Measurements from ENCODE around the gene ATL2.
"Not testable (repeated sequence)": the region's sequence is repeated elsewhere in the genome, so short reads cannot be mapped to it uniquely, and the experiment has no call there.

Gene ATL2

DNA sequence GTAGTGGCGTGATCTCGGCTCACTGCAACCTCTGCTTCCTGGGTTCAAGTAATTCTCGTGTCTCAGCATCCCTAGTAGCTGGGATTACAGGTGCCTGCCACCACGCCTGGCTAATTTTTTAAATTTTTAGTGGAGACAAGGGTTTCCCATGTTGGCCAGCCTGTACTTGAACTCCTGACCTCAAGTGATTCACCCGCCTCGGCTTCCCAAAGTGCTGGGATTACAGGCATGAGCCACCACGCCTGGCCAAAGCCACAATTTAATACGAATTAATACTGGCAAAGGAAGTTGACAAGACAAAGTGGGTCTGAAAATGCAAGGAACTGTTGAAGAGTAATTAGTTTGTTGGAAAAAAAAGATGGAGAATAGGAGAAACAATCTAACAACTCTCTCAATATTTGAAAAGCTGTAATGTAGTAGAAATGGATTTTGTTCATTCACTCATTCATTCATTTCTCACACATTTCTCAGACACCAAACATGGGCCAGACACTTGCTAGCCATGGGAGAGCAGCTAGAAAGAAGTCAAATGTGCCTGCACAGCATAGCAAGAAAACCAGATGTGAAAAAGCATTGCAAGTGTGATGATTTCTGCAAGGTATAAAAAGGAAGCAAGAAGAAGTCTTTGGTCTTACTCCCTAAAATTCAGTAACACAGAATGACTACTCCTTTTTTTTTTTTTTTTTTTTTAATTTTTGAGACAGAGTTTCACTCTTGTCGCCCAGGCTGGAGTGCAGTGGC is 39.4 kb upstream of the ATL2 start:
- no peak overlapping the region for H3K4me3 ChIP-seq (ENCODE audit: low read depth, low read length)
- no peak for DNase-seq (ENCODE audit: low read depth)
- TF ChIP-seq, protein P1, sequence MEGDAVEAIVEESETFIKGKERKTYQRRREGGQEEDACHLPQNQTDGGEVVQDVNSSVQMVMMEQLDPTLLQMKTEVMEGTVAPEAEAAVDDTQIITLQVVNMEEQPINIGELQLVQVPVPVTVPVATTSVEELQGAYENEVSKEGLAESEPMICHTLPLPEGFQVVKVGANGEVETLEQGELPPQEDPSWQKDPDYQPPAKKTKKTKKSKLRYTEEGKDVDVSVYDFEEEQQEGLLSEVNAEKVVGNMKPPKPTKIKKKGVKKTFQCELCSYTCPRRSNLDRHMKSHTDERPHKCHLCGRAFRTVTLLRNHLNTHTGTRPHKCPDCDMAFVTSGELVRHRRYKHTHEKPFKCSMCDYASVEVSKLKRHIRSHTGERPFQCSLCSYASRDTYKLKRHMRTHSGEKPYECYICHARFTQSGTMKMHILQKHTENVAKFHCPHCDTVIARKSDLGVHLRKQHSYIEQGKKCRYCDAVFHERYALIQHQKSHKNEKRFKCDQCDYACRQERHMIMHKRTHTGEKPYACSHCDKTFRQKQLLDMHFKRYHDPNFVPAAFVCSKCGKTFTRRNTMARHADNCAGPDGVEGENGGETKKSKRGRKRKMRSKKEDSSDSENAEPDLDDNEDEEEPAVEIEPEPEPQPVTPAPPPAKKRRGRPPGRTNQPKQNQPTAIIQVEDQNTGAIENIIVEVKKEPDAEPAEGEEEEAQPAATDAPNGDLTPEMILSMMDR (conservative IDR thresholded peaks at IDR 0.05; ENCODE audit: low read depth, low read length), result no peak

DNA sequence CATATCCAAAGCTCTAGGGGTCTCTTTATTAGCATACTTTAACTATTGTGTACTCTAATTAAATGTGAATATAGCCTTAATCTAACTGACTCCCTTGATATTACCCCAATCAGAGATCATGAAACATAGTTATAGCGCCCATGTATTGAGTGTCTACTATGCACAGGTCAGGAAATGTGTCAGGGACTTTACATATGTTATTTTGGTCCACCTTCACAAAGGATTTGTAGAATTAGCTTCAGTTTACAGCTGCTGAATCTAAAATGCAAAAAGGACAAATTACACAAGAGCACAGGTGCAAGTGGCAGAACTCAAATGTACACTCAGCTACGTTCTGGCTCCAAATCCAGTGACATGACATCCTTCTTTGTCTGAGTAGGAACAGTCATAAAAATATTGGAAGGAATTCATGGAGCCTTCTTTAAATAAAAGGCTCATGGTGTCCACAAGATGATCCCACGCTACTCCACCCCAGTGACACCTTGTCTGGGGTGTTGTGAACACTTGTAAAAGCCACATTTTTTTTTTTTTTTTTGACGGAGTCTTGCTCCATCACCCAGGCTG is 38.7 kb upstream of the ATL2 start:
- no peak overlapping the region for H3K4me3 ChIP-seq (ENCODE audit: low read depth, low read length)
- DNase-seq (ENCODE audit: low read depth), result no peak
- TF ChIP-seq, protein P1 (conservative IDR thresholded peaks at IDR 0.05; ENCODE audit: low read depth, low read length), result no peak

DNA sequence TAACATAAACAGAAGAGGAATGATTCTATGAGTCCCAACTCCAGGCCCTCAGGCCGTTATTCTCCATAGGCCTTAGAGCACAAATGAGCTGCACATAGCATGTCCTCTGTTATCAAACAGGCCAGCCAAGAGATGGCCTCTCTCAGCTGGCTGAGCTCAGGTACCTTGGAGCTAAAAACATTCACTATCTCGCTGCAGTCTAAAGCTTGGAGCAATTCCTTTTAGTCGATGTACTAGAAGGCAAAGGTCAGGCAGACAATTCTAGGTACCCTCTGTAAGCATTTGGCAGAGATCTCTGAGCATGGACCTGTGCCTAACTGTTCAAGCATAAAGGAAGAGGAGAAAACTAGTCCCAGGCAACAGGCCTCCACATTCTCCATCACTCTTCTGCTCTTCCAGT is 38.0 kb upstream of the ATL2 start:
- no peak for DNase-seq (ENCODE audit: low read depth)
- H3K4me3 ChIP-seq (ENCODE audit: low read depth, low read length), result no peak overlapping the region
- TF ChIP-seq, protein P1 (conservative IDR thresholded peaks at IDR 0.05; ENCODE audit: low read depth, low read length), result no peak

DNA sequence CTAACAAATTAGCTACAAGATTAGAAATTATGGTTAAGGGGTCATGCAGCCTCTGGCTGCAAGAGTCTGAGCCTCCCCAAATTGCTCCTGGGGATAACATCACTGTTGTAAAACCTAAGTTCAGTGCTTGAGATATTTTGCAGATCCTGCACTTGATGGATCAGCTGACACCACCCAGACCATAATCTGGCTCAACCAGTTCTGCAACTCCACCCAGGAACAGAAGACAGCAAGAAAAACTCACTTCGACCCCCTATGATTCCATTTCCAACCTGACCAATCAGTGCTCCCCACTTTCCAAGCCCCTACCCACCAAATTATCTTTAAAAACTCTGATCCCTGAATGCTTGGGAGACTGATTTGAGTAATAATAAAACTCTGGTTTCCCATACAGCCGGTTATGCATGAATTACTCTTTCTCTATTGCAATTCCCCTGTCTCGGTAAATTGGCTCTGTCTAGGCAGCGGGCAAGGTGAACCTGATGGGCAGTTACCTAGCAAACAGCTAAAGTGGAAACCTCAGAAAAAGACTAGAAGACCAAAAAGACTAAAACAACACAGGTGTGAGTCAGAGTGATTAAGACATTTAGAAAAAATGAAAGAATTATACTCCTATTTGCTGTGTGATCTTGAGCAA is 35.3 kb upstream of the ATL2 start:
- DNase-seq (ENCODE audit: low read depth); H3K4me3 ChIP-seq (ENCODE audit: low read depth, low read length): not testable (repeated sequence)

DNA sequence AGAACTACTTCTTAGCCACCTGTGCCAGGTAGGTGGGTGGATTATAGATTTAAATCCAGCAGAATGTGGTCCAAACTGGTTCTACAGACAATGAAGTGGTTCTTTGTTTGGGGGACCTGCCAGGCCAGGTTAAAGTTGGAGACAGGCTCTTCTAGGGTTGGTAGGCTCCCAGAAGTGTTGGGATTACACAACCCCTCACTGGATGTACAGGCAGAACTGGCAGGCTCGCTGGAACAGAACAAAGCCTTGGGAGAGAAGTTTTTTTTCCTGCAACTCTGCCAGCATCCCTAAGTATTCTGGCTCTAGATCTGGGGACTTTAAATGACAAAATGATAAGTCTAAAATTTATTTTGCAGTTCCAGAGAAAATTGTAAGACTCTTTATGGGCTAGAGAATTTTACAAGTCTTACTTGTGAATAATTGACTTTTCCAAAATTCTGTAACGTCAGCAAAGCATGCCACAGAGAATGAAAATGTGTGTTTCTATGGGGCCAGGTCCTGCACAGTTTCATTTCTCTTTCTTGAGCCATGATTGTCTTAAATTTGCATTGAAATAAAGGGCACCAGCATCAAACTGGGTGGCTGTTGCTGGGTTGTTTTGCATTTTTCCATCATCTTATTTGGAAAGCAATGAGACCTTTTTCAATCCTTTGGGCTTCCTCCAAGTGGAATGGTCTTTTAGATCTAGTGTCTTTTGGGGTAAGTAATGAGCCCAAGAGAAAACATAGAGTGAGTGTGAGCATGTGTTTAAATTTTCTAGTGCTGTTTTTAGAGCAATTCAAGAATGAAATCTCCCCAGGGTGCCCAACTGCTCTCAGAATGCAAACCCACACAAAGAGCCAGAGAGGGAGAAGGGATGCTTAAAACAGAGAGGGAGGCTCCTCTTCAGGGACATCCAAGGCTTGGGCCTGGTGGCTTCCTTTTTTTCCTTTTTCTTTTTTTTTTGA is 32.4 kb upstream of the ATL2 start:
- no peak overlapping the region for H3K4me3 ChIP-seq (ENCODE audit: low read depth, low read length)
- DNase-seq (ENCODE audit: low read depth), result no peak
- TF ChIP-seq, protein P1 (conservative IDR thresholded peaks at IDR 0.05; ENCODE audit: low read depth, low read length), result no peak

DNA sequence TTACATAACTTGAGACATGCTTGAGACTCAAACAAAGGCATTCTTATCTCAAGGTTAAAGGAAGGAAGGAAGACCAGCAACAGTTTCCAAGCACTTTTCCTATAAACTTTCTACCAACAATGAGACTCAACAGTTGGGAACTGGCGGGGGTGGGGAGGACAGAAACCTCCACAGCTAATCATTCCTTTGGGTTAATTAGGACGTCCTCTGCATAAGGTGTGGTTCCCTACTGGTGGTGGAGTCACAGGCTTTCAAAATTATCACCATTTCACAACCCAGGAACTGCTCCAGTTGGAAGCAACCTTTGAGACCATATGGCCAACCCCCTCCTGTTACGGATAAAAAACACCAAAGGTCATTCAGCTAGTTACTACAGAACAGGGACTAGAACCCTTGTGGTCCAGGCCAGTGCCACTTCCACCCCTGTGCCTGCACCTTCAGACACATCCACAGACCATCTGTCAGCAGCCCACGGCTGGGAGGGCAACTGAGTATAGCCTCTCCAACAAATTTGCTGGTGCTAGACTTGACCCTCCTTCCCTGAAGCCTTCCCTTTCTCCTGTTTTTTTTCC is 30.1 kb upstream of the ATL2 start:
- no peak for DNase-seq (ENCODE audit: low read depth)

More for the DNA sequence above, 30.1 kb upstream of the ATL2 start:
- no peak overlapping the region for H3K4me3 ChIP-seq (ENCODE audit: low read depth, low read length)
- TF ChIP-seq, protein P1 (conservative IDR thresholded peaks at IDR 0.05; ENCODE audit: low read depth, low read length), result no peak

Data from choroid plexus epithelial cell (primary cell).